GDM1 (cell line): ENCODE results near the gene ATG10.
A peak's percentile ranks its signal among the peaks of the same experiment; 100 is the strongest.

Source experiments
- DNase-seq: peaks from one replicate; lab custom pipeline; 2025; lab: John Stamatoyannopoulos, UW

The ATG10 gene

GRCh38 chr5:82164977-82165713 is 193.3 kb downstream of the ATG10 start:
- DNase-seq: no peak

DNA sequence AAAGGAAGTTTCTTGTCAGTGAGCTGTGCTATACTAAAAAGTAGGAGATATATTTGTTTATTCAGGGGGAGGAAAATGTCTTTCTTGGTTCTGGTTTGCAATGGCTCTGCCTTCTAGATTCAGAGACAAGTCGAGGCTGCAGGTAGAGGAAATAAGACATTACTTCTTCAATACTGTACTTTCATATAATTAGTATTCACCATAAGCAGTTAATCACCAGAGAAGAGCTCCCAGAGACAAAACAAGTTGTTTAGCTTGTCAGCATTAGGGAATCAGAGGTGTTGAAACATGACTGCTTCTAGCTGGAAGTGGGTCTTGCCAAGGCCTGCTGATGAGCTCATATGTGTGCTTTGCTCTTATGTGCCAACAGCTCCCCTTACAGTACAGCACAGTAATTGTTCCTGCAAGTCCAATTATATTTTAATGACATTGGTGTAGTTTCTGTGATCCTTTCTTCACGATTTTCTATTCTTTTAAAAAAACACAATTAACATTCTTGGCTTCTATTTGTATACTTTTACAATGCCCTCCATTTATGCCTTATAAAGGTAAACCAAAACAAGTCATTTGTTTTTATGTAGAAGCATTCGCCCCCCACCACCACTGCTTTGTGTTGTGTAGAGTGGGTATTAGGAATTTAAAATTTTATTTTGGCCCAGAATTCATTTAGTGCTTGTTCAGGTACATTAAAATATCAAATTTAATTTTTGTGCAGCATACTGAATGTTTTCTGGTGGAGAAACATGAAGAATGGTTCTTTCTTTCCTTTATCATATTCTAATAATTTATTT is 194.1 kb downstream of the ATG10 start:
- peak; percentile 78 for DNase-seq

GRCh38 chr5:82167372-82167935 is 195.6 kb downstream of the ATG10 start:
- DNase-seq: no peak

GRCh38 chr5:82168294-82168693 is 196.5 kb downstream of the ATG10 start:
- no peak for DNase-seq

GRCh38 chr5:82169892-82170291 is 198.1 kb downstream of the ATG10 start:
- DNase-seq: no peak

DNA sequence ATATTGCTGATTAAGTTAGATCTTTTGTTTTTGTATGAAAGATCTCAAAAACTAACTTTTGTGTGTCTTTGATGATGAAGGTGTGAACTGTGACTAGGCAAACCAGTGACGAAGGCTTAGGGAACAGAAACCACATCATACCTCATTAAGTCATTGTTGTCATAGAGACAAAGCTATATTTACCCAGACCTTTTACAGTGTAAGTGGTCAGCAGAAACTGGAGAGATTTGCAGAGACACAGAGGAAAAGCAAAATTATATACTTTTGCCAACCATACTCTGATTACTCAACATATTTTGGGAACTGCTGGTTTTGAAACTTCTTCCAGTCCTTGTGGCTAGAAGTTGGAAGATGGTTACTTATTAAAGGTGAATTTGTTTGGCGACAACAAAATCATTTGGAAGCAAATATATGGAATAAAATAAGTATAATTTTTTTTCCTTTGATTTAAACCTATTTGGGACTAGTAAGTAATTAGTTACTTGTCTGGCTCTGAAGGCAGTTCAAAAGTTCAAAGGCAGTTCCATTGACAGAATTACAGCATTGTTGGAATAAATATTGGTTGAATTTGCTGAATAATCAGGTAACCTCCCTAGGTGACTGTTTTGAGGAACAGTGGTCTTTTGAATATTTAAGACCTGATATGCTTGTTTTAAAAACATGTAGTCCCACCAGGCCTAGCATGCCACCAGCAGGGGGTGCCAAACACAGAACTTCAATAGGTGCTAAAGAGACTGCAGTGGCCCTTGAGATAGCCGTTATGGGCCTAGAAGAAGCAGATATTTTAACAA is 202.5 kb downstream of the ATG10 start:
- DNase-seq: peak; percentile 47

GRCh38 chr5:82174919-82175219 is 203.0 kb downstream of the ATG10 start:
- DNase-seq: no peak

GRCh38 chr5:82176115-82176814 is 204.4 kb downstream of the ATG10 start:
- no peak for DNase-seq

DNA sequence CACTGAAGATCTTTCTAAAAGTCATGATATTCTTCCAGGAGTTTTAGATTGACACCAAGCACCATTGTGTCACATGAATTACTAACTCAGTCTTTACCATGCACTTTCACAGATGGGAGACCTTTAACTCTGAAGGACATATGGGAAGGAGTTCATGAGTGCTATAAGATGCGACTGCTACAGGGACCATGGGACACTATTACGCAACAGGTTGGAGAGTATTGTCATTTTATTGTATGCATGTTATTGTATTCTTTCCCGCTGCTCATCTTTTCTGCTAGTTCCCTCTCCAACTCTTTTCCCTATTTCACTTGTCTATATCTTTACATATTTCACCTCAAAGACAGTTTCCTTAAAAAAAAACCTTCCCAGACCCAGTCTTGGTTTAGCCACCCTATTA is 206.6 kb downstream of the ATG10 start:
- no peak for DNase-seq

DNA sequence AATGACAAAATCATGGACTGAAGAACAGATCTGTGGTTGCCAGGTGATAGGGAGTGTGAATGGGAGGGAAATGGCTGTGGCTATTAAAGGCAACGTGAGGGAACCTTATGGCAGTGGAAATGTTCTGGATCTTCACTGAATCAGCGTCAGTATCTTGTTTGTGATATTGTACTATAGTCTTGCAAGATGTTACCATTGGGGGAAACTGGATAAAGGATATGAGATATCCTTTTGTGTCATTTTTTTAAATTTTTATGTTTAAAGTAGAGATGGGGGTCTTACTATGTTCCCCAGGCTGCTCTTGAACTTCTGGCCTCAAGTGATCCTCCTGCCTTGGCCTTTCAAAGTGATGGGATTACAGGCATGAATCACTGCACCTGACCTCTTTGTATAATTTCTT is 210.8 kb downstream of the ATG10 start:
- no peak for DNase-seq

DNA sequence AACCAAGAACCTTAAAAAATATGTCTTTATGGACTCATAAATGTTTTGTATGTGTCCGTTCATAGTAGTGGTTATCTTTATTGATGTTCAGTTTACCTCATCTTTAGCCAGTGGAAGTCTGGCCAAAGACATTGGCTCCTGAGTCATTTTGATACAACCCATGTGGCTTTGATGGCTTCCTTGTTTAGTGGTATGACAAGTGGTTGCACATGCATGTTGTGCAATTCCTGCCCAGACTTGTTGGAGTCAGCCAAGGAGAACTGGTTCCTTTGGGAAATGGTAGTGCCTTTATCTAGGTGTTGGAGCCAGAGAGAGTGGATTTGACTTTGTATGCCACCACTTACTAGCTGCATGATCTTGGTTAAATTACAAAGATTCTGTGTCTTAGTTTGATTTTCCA is 212.0 kb downstream of the ATG10 start:
- DNase-seq: no peak

- DNase-seq: no peak
Measured at GRCh38 chr5:82185851-82186250, 214.0 kb downstream of the ATG10 start.

DNA sequence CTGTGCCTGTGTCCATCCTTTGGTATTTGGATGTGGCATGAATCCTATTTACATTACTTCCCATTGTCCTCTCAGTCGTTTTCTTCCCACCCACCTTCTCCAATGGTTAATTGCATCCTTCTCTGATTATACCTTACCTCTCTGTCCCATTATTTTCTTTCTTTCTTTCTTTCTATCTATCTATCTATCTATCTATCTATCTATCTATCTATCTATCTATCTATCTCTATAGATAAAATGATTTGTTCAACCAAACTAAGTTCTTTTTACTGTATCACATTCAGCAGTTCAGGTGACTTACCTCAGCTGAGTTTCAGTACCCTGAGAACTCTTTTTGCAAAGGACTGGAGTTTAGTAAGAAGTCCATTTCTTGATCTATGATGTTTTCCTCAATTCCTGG is 225.7 kb downstream of the ATG10 start:
- no peak for DNase-seq

- no peak for DNase-seq
Measured at GRCh38 chr5:82204567-82204966, 232.7 kb downstream of the ATG10 start.

- DNase-seq: no peak
Measured at GRCh38 chr5:82205005-82205404, 233.2 kb downstream of the ATG10 start.

DNA sequence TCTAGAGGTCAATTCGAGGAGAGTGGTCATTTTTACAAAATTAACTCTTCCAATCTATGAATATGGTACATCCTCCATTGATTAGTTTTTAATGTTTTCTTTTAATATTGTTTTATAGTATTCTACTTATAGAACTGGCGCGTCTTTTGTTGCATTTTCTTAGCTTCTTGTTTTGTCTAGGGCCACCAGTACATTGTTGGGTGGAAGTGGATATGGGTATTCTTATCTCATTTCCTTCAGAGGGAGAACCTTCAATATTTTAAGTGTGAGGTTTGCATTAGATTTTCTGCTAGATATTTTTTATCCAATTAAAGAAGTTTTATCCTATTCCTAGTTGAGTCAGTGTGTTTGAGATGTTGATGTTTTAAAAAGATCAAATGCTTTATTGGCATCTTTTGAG is 236.5 kb downstream of the ATG10 start:
- no peak for DNase-seq

DNA sequence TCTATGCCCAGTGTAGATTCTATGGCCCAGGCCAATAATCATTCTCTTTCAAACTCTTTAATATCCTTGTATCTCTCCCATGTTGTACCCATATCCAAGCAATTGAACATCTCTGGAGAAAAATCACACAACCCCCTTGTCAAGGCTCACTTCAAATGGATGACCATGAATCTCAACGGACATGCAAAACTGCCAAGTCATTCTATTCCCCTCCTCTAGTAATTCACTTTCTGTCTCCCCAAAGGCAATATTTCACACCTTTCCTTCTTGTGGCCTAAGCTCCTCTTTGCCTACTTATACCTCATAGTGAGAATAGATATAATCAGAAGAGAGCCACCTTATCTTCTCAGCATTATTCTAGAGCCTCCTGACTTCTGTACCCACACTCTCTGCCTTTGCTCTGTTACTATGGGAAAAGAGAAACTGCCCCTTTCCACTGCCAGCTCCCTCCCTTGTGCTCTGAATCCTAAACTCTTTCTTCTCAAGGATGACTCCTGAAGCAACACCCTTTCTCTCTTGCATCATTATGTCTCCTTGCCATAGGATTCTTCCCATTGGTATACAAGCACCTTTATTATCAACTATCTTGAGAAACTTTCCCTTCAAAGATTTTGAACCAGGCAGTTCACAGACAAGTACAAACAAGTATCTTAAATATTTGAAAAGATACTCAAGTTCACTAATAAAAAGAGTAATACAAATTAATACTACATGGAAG is 240.2 kb downstream of the ATG10 start:
- no peak for DNase-seq

- no peak for DNase-seq
Measured at GRCh38 chr5:82217917-82218316, 246.1 kb downstream of the ATG10 start.

DNA sequence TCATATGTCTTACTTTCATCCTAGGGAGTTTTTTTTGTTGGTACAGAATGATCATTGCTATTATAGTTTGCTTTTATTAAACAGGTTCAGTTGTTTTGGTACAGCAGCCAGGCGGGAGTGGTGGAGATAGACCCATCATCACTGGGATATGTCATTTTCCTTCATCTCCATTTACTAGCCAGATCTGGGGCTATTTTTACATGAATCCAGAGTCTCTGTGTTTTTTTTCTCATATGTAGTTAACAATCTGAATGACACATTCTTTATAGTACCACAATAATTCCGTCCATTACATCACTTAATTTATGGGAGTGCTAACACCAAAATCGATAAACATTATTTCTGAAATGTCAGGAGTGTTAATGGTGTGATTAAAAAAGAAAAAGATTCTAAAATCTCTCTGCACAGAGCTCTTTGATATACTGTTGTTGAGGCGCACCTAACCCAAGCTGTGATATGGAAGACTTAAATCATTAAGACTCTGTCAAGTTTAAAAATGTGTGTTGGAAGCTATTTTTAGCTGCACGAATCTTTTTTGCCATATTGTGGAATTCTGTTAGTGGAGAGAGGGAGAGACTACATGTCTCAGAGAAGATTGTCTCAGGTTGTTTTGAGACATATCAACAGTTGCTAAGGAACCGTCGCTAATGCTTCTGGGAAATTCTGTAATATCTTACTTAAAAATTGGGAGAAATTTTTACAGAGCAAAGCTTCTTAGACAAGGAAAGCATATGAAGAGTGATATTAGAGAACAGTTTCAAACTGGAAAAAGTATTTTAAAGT is 246.7 kb downstream of the ATG10 start:
- no peak for DNase-seq

DNA sequence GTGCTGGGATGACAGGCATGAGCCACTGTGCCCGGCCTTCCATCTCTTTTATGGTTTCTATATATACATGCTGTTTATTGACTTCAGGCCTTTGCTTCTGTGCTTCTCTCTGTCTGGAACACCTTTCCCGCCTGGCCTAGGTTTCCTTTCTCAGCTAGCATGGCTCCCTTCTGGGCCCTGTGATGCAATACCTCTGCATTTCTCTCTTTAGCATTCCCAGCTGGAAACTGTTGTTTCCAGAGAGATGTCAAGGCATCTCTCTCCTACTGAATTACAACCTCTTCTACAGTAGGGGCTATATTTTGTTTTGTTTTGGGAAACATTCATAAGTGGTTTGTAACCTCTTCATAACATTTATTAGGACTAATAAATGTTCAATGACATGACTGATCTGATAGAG is 249.2 kb downstream of the ATG10 start:
- DNase-seq: no peak
